NCI-H187 treated with DMSO at 0.1 percent for 48 hours (cell line): Measurements from ENCODE around the gene CDC42EP4.

Source experiments
- DNase-seq: peaks from one replicate; lab custom pipeline; 2025; lab: John Stamatoyannopoulos, UW

The CDC42EP4 gene, protein sequence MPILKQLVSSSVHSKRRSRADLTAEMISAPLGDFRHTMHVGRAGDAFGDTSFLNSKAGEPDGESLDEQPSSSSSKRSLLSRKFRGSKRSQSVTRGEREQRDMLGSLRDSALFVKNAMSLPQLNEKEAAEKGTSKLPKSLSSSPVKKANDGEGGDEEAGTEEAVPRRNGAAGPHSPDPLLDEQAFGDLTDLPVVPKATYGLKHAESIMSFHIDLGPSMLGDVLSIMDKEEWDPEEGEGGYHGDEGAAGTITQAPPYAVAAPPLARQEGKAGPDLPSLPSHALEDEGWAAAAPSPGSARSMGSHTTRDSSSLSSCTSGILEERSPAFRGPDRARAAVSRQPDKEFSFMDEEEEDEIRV

DNA sequence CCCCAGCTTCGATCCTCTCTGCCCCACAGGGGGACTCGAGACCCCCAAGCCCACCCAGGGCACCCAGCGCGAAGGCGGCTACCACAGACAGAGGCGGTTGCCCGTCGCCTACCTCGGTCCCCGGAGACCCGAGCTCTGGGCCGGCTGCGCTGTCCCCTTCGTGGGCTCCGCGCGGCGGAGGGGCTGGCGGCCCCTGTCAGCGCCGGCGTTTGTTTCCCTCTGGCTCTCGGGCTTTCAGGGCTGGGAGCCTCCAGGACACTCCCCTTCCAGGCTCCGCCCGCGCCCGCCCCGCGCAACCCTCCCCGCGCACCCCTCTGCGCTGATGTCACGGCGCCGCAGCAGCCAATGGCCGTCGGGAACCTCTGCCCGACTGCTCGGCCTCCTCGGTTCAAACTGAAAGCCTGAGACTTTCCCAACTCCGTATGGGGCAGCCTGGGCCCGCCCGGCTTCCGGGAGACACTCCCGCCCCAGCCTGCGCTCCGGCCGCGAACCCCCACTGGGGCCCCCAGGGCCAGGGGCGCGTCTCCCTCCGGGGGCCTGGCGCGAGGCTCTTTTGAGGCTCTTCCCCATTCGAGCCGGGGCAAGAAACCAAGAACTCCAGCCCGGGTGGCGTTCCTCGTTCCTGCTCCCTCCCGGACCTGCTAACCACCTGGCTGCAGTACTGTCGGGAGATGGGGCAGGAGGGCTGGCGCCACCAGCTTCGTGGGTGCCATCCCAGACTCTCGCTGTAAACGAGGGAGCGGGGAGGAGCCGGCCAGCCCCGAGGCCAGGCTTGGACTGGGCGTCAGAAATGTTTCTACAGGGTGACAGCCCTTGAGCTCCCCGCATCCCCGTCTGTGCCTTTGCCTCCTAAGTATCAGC, at the start of gene CDC42EP4:
CDC42EP4 (minus strand) TSS at position 221 of the 861 bp plus-strand sequence. CDS start 25,501 bp downstream, outside the sequence.
- DNase-seq, result peak; percentile 41

DNA sequence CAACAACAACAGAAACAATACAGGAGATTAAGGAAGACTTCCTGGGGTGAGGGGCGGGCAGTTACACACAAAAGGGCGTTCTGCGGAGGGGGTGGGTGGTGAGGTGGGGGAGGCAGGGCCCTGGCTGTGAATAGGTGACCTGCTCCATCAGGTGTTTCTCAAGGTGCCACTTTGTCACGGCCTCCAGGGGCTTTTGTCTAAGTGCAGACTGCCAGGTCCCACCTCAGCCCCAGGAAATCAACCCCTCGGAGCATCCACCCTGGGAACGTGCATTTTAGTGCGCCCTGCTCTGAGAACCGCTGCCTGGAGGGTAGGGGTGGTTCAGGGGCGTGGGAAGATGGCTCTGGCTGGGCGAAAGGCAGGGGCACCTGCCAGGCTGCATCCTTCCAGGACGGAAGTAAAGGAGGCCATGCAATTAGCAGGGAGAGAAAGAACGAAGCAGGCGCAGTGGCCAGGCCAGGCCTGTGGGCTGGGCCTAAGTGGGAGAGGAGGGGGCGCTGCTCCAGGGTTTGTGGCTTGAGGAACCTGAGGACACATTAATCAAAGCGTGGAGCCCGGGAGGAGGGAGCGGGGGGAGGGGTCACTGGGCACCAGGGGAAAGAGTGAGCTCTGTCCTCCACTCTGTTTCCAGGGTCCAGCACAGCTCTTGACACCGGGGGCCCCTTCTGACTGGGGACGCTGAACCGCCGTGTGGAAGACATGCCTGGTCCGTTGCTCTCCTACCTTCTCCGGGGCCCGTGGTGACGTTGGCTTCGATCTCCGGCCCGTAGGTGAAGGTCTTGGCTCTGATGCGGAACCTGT, 49.4 kb upstream of the CDC42EP4 start:
- DNase-seq, result no peak

DNA sequence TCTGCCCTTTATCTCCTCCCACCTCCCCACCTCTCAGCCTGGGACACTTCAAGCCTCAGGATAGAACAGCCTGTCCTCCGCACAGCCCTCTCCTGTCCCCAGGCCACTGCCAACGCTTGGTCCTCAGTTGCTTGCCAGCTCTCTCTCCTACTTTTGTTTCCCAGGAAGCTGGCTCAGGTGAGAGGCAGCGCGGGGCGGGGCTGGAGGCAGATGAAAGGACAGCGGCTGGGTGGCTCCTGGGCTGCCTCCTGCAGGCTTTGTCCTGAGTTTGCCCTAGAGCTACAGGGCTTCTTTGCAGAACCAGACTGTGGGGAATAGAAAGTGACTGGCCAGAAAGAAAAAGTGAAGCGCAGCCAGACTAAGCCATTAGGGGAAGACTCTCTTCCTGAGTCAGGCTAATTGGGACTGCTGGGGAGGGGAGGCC, 48.2 kb upstream of the CDC42EP4 start:
- DNase-seq, result no peak

DNA sequence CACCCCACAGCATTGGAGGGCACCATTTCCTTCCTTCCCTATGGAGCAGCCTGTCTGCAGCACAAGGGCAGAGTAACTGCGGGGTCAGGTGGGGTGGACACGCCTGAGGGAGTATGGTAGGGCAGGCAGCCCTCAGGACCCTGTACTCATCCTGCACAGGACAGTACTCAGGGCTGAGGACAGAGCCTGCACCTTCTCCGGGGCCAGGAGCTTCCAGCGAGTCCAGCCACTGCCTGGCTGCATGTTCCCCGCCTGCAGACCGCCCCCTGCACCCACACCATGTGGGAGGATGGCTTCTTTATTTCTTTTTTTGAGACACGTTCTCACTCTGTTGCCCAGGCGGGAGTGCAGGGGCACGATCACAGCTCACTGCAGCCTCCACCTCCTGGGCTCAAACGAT, 47.6 kb upstream of the CDC42EP4 start:
- no peak for DNase-seq

DNA sequence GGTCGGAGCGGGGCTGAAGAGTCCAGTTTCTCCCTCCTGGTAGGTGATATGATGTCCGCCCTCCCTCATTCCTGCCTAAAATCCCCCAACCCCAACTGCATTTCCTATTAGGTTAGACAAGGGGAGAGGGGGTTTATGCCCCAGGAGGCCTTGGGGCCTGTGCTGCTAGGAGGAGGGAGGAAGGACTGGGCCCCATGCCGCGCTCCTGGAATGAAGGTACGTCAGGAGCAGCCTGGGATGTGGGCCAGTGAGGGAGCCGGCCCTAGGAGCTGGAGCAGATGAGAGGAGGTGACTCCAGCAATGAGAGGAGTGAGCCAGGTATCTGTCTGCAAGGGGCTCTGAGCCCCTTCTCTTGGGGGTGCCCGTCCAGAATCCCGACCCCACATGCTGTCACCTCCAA, 46.9 kb upstream of the CDC42EP4 start:
- DNase-seq, result no peak

DNA sequence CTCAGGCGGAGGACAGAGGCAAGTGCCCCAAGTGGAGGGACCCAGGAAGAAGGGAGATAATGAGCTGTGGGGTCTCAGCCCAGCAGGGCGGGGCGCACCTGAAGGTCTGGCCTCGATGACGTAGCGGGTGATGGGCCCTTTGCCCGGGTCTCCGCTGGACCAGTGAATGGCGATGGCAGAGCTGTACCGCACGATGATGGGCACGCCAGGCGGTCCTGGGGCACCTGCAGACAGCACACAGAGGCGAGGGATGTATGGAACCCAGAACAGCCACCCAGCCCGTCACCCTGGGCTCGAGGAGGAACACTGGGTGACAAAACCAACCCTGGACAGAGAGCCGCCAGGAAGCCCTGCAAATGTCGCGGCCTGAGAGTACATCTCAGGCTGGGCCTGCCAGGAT, 46.2 kb upstream of the CDC42EP4 start:
- DNase-seq, result no peak

DNA sequence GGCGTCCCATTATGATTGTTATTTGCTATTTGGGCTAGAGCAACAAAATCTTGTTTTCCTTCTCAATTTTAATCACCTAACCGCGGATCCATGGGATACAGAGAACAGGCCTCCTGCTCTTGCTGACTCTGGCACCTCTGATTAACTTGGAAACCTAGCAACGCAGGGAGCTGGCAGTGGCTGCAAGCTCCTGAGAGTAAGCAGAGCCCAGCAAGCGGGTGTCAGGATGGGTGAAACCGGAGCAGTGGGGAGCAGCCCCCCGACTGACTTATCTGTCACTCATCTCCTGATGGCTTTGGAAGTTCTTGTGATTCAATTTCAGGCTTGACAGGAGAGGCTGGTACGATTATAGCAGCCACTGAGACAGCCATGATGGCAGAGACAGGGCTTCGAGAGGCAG, 45.5 kb upstream of the CDC42EP4 start:
- no peak for DNase-seq

DNA sequence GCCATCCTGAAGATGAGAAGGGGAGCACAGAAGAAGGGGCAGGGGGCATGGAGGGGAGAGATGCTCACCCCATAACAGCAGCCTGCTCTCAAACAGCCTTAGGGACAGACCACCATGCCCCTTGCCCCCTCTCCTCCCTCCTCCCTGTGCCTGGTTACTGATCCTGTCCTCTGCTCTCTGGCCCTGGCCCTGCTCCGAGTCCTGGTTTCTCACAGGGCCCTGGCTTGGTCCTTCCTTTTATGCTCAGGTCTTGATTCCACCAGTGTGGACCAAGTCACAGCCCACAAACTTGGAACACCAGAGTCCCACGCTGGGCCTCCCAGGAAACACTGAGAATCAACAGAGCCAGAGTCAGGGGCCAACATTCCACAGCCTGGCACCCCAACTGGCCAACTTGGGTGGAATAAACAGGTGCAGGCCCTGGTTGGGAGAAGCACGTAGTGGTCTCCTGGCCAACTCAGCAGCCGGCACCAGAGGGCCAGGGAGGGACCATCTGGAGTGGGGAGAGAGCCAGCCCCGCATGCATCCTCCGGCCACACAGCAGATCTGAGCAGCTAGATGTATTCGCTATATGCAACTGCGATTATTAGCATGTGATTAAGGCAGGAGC, 44.9 kb upstream of the CDC42EP4 start:
- no peak for DNase-seq

DNA sequence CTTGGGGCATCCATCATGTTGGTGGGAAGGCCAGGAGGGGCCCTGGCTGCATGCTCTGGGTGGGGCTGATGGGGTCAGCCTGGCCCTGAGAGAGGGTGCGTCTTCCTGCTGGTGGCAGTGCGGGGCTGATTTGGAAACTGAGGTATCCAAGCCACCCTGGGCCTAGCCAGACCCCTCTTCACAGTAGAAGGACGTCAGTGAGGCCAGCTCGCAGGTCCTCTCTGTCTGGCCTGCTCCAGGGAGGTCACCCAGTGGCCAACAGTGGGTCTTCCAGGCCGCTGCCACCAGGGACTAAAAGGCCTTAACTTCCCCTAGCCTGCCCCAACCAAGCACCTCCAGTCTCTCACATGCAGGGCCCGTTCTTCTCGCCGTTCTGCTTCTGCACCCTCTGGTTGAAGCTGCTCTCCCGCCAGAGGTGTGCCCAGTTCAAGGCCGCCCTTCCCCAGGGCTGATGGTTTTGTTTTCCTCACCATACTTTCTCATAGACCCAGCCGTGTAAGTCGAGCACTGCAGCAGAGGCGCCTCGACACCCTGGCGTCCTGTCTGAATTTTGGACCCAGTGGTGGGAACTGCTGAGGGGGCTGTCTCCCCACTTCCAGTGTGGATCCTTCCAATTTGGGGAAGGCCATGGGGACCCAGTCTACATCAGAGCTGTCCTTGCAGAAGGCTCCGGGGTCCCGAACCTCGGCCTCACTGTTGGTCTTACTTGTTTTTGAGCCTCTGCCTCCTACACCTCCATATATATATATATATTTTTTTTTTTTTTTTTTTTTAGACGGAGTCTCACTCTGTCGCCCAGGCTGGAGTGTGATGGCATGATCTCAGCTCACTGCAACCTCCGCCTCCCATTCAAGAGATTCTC, 42.9 kb upstream of the CDC42EP4 start:
- DNase-seq, result no peak

DNA sequence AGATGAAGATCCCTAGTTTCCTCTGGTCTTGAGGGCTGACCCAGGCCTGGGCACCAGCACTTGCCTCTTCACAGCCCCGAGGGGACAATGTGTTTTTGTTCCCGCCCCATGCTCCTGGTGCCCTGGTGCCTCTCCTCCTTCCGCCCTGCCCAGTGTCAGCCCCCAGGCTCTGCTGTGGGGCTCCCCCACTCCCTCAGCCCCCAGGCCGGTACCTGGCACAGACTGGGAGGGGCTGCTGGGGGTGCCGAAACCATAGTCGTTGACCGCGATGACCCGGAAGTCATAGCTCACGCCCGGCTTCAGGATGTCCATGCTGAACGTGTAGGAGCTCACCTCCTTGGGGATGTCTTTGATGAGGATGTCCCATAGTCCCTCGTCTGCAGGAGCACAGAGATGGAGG, 40.5 kb upstream of the CDC42EP4 start:
- no peak for DNase-seq

DNA sequence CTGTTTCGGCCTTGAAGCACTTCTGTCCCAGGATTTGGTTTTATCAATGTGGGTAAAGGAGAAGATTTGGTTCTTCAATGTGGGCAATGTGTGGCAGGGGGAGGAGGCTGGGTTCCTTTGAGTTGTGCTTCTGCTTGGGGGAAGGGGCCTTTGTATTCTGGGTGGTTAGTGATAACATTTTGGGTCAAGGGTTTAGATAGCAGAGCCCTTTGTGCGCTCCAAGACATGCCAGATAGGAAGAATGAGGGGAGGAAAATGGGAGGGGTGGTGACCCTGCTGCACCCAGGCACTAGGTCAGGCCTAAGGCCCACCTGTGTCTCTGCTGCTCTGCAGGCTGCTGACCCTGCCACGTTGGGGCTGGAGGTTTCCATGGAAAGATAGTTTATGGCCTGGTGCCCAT, 40.0 kb upstream of the CDC42EP4 start:
- DNase-seq, result no peak

DNA sequence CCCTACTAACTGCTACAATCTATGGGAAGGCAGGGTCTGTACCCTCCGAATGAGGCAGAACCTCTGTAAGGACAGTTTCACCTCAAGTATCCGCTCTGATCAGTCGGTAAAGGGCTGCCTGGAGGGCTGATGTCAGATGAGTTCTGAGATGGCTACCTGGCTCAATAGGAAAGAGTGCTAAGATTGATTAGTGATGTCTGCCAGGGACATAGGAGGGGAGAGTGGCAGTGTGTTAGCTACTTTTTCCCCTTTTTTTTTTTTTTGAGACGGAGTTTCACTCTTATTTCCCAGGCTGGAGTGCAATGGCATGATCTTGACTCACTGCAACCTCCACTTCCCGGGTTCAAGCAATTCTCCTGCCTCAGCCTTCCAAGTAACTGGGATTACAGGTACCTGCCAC, 39.1 kb upstream of the CDC42EP4 start:
- no peak for DNase-seq

DNA sequence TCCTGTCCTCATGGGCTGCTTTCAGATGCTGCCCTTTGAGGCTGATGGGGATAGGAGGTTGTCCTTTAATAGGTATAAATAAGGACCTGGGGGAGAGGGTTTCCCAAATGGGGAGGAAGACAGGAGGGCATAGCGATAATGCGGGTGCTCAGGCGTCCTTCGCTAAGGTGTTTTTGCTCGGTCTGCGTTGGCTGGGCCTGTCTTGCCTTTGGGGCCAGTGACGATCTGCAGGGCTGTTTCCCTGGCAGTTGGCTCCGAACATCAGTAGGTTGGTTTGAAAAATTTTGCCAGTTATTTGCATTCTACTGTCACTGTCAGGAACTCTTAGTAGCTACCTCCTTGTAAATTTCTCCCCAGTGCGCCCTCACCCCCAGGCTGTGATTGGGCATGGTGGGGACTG, 37.8 kb upstream of the CDC42EP4 start:
- DNase-seq, result no peak

DNA sequence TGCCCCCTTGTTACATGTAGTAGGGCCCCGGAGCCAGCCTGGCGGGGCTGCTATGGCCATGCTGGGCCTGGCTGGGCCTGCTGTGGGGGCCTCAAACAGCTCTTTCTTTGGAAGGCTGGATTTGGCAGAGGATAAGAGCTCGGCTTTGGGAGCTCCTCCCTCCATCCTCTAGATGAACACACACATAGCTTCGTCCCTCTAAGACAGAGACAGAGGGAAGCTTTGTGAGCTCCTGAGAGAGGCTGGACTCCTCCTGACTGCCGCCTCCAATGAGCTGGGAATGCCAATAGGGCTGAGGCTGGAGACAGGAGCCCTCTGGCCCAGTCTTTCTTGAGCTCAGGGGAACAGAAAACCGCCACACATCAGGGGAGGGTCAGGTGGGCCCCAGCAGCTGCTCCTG, 37.3 kb upstream of the CDC42EP4 start:
- no peak for DNase-seq

DNA sequence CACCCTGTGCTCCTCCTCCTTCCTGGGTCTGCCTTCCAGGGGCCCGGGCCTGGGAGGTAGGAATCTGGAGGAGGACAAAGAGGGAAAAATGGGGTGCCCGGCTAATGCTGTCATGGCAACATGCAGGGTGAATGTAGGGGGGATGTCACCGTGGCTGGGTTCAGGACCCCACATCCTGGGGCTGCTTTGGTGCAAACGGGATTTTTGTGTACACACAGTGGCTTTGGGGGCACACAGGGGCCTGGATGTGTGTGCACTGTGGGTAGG, 37.0 kb upstream of the CDC42EP4 start:
- no peak for DNase-seq

DNA sequence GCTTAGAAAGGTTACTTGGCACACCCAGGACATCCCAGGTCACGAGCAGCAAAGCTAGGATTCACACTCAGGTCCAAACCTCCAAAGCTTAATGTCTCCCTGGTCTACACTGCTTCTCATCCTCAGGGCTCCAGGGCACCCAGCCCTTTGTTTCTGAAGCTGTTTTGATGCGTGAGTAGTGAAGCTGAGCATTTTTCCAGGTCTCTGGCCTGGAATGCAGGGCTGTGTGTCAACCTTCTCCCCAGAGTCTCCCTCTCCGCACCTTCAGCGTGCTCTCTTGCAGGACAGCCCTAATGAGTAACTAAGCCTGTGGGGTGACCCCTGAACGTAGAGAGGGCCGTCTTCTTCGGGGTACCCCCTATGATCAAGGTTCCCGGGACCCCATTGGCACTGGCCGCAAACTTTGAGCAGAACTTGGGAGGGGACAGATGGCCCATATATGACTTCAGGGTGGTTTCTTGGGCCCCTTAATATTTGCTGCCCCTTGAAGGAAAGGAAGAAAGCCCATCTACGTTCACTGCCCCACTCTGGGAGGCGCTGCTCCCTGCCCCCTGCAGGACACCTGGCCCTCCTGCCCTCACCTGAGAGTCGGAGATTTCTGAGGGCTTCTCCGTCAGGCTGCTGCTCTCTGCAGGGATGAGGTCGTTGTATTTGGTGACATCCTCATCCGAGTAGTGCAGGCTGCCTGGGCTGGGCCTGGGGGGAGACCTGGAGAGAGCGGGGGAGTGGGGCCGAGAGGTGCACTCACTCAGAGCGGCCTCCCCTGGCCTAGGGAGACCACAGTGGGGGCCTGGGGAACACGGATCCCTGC, 36.4 kb upstream of the CDC42EP4 start:
- DNase-seq, result no peak

DNA sequence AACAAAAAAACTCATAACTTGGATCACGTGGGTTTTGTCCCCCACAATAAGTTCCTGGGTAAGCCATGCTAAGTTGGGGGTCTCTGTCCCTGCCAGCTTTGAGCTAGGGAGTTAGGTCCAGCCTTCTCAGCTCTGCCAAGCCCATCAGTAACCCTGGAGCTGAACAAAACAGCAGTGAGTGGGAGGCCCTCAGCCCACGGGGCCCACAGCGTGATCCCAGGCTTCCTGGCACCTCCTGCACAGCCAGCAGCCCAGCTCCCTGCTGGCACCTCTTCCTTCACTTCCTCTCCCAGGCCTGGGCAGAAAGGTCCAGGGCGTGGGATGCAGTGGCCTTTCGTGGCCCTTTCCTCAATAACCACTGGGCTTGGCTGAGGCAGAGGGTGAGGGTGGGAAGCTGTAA, 35.5 kb upstream of the CDC42EP4 start:
- no peak for DNase-seq

DNA sequence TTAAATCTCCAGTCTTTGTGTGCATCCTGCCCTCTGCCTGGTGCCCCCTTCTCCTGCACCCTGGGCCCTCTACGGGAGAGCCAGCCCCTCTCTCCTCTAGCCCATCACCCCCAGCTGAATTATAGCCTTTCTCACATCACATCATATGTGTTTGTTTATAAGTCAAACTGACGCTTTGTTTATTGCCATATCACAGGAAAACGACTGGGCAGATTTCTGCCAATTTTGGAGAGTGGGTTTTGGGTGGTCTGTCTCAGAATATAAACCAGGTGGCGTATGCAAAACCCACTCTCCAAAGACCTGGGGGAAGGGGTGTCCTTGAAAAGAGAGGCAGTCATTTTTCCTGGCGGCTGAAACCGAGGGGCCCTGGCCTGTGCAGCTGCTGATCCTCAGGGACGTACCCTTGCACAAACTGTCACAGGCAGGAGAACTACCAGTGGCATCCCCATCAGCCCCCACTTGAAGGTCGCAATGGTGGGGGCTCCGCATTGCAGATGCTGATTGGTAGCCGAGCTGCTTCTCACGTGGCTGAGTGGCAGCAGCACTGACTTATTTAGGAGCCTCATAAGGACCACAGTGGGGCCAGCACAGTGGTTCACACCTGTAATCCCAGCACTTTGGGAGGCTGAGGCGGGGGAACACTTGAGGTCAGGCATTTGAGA, 34.8 kb upstream of the CDC42EP4 start:
- DNase-seq, result no peak

DNA sequence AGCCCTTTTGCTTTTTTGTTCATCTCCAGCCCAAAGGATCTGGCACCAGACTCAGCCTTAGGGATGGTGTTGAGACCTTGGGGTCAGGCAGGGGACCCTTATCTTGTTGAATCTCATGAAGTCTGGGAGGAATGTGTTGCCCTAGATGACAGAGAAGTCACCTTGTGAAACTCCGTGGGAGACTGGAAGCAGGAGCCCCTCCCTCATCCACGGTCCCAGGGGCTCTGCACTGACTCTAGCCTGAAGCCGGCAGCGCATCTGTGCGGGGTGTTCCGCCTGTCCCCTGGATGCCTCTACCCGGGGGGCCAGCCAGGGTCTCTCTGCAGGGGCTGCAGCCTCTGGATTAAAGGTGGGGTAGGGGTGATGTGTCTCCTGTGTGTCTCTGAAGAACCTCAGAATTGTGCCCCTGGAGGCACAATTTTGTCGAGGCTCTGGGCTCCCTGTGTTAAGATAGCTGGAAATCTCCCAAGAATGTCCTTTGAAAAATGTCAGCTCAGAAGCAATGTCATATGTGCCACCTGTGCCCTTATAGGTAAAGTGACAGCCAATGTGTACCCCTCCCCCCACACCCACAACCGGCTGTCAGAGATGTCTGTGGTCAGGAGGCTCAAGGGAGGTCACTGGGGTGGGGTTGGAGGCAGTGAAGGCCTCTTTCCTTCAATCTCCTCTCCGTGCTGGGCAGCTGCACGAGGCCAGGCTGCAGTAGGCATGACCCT, 32.1 kb upstream of the CDC42EP4 start:
- DNase-seq, result no peak
